ENCODE results near the gene LTBP1. TPM values are rescaled to one million over a fixed set of nuclear protein-coding genes. Genes with fewer than 3 reads are reported as not detected.
A peak's percentile ranks its signal among the peaks of the same experiment; 100 is the strongest.
"Not testable (repeated sequence)": the region's sequence is repeated elsewhere in the genome, so short reads cannot be mapped to it uniquely, and the experiment has no call there.

LTBP1 gene
- total and polyA plus RNA-seq, 2 experiments from 2014 or later, result 35.6 to 68.9 TPM

DNA sequence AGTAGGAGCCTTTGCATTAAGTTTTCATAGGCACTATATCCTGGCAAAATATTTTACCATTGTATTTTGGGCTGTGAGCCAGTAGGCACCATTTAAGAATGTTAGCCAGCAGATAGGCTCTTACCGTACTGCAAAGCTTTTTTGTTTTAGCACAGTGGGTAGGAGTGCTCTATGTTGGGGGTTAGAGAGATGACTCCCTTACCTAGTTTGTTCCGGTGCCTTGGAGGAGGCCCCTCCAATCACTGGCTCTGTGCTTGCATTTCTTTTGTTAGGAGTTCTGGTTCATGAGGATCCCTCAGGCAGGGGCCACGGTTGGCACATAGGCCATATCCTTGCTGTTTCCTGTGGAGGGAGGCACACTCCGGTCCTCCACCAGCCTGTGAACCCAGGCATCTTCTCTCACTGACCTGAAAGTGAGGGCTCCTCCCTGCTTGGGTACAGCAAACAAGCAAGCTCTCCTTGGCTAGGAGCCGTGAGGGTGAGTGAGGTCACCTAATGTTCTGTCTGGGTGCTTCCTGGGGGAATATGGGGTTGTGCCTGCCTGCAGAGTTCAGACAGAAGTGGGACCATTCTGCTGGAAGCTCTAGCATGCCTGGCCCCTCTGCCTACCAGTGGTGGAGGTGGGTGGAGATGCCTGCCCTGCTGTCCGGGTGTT, 29.8 kb downstream of the LTBP1 start:
- Histone ChIP-seq H3K9me2 (replicated peaks; ENCODE audit: insufficient read depth) (no peaks in the 10 kb centered on the region), H3K27ac (no peak overlapping the region), H3K4me1 (ENCODE audit: insufficient read depth) (no peaks in the 10 kb centered on the region), H3K9me3 (ENCODE audit: low read depth) (peaks cover 6% of the 10 kb centered on the region), H3K4me2 (no peak overlapping the region), H4K20me1 (ENCODE audit: insufficient read depth, poor library complexity, severe bottlenecking) (no peaks in the 10 kb centered on the region), H2AFZ (no peak overlapping the region), H3K79me2 (peaks cover 63% of the 10 kb centered on the region), H3K27me3 (no peaks in the 10 kb centered on the region), H3K36me3 (replicated peaks; ENCODE audit: insufficient read depth, low read depth) (no peaks in the 10 kb centered on the region), H3K4me3 (no peak overlapping the region)
- WGBS (ENCODE audit: low lambda C conversion rate, missing lambda C conversion rate), result 95% methylated on average over 6 of the region's 6 CpGs
- TF ChIP-seq, protein P1, sequence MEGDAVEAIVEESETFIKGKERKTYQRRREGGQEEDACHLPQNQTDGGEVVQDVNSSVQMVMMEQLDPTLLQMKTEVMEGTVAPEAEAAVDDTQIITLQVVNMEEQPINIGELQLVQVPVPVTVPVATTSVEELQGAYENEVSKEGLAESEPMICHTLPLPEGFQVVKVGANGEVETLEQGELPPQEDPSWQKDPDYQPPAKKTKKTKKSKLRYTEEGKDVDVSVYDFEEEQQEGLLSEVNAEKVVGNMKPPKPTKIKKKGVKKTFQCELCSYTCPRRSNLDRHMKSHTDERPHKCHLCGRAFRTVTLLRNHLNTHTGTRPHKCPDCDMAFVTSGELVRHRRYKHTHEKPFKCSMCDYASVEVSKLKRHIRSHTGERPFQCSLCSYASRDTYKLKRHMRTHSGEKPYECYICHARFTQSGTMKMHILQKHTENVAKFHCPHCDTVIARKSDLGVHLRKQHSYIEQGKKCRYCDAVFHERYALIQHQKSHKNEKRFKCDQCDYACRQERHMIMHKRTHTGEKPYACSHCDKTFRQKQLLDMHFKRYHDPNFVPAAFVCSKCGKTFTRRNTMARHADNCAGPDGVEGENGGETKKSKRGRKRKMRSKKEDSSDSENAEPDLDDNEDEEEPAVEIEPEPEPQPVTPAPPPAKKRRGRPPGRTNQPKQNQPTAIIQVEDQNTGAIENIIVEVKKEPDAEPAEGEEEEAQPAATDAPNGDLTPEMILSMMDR (IDR thresholded peaks at IDR 0.05; ENCODE audit: poor library complexity), result no peak
- no peak for TF ChIP-seq EZH2phosphoT487 (IDR thresholded peaks at IDR 0.05; ENCODE audit: low read depth, severe bottlenecking, unreplicated experiment)
- TF ChIP-seq EZH2 (IDR thresholded peaks at IDR 0.05; ENCODE audit: borderline replicate concordance), result no peak
- DNase-seq (ENCODE audit: low spot score), result no peak

DNA sequence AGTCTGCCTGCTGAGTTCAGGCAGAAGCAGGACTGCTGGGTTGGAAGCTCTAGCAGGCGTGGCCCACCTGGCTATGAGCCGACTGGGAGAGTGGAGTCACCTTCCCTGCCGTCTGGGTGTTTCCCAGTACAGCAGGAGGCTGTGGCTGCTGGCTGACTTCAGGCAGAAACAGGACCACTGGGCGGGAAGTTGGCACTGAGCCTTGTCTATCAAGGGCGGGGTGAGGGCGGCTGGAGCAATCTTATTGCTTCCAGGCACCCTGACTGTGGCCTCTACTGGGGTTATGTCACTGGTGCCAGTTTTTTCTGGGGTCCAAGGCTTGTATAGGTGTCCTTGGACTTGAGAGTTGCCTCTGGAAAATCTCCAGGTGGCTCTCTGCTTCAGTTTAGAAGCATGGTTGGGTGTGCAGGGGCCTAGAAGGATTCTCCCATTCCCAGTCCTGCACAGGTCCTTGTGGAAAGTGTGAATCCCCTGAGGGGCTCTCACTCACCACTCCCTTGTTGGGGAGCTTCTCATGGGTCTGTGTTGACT, 30.5 kb downstream of the LTBP1 start:
- H3K27me3 ChIP-seq, result no peaks in the 10 kb centered on the region
- no peaks in the 10 kb centered on the region for H3K9me2 ChIP-seq (replicated peaks; ENCODE audit: insufficient read depth)
- H2AFZ ChIP-seq, result no peak overlapping the region
- peak; percentile 42 for DNase-seq (ENCODE audit: low spot score)
- no peak overlapping the region for H3K4me3 ChIP-seq
- no peak overlapping the region for H3K4me2 ChIP-seq
- H3K27ac ChIP-seq, result no peak overlapping the region
- no peaks in the 10 kb centered on the region for H3K36me3 ChIP-seq (replicated peaks; ENCODE audit: insufficient read depth, low read depth)
- no peak for TF ChIP-seq EZH2phosphoT487 (IDR thresholded peaks at IDR 0.05; ENCODE audit: low read depth, severe bottlenecking, unreplicated experiment)
- TF ChIP-seq, protein P1 (IDR thresholded peaks at IDR 0.05; ENCODE audit: poor library complexity), result no peak
- no peak for TF ChIP-seq EZH2 (IDR thresholded peaks at IDR 0.05; ENCODE audit: borderline replicate concordance)
- 71% methylated on average over 6 of the region's 6 CpGs for WGBS (ENCODE audit: low lambda C conversion rate, missing lambda C conversion rate)
- H4K20me1 ChIP-seq (ENCODE audit: insufficient read depth, poor library complexity, severe bottlenecking), result no peaks in the 10 kb centered on the region
- H3K4me1 ChIP-seq (ENCODE audit: insufficient read depth), result no peaks in the 10 kb centered on the region
- peaks cover 6% of the 10 kb centered on the region for H3K9me3 ChIP-seq (ENCODE audit: low read depth)
- peaks cover 57% of the 10 kb centered on the region for H3K79me2 ChIP-seq

DNA sequence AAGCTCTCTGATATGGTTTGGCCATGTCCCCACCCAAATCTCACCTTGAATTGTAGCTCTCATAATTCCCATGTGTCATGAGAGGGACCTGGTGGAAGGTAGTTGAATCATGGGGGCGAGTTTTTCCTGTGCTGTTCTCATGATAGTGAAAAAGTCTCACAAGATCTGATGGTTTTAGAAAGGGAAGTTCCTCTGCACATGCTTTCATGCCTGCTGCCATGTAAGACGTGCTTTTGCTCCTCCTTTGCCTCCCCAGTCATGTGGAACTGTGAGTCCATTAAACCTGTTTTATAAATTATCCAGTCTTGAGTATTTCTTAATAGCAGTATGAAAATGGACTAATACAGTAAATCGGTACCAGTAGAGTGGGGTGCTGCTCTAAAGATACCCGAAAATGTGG, 34.9 kb downstream of the LTBP1 start:
- no peak overlapping the region for H3K4me2 ChIP-seq
- TF ChIP-seq, protein P1 (IDR thresholded peaks at IDR 0.05; ENCODE audit: poor library complexity), result no peak
- TF ChIP-seq EZH2 (IDR thresholded peaks at IDR 0.05; ENCODE audit: borderline replicate concordance) (no peak), EZH2phosphoT487 (IDR thresholded peaks at IDR 0.05; ENCODE audit: low read depth, severe bottlenecking, unreplicated experiment) (no peak)
- H3K9me3 ChIP-seq (ENCODE audit: low read depth), result no peaks in the 10 kb centered on the region
- 84% methylated on average over 4 of the region's 4 CpGs for WGBS (ENCODE audit: low lambda C conversion rate, missing lambda C conversion rate)
- no peaks in the 10 kb centered on the region for H3K4me1 ChIP-seq (ENCODE audit: insufficient read depth)
- H3K27me3 ChIP-seq, result no peaks in the 10 kb centered on the region
- no peaks in the 10 kb centered on the region for H3K9me2 ChIP-seq (replicated peaks; ENCODE audit: insufficient read depth)
- H3K27ac ChIP-seq, result no peak overlapping the region
- H4K20me1 ChIP-seq (ENCODE audit: insufficient read depth, poor library complexity, severe bottlenecking), result no peaks in the 10 kb centered on the region
- no peak overlapping the region for H3K4me3 ChIP-seq
- no peaks in the 10 kb centered on the region for H3K36me3 ChIP-seq (replicated peaks; ENCODE audit: insufficient read depth, low read depth)
- H3K79me2 ChIP-seq, result peaks cover 20% of the 10 kb centered on the region
- no peak for DNase-seq (ENCODE audit: low spot score)
- H2AFZ ChIP-seq, result no peak overlapping the region

DNA sequence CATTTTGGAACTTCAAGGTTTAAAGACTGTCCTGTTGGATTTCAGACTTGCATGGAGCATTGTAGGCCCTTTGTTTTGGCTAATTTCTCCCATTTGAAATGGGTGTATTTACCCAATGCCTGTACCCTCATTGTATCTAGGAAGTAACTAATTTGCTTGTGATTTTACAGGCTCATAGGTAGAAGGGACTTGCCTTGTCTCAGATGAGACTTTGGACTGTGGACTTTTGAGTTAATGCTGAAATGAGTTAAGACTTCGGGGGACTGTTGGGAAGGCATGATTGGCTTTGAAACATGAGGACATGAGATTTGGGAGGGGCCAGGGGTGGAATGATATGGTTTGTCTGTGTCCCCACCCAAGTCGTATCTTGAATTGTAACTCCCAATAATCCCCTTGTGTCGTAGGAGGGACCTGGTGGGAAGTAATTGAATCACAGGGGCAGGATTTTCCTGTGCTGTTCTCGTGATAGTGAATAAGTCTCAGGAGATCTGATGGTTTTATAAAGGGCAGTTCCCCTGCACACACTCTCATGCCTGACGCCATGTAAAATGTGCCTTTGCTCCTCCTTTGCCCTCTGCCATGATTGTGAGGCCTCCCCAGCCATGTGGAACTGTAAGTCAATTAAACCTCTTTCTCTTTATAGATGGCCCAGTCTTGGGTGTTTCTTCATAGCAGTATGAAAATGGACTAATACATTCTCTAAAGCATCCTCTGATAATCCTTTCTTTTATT, 36.6 kb downstream of the LTBP1 start:
- H3K4me3 ChIP-seq; H3K9me3 ChIP-seq (ENCODE audit: low read depth); H4K20me1 ChIP-seq (ENCODE audit: insufficient read depth, poor library complexity, severe bottlenecking); H3K36me3 ChIP-seq (replicated peaks; ENCODE audit: insufficient read depth, low read depth); H3K27me3 ChIP-seq; H3K4me2 ChIP-seq; H3K9me2 ChIP-seq (replicated peaks; ENCODE audit: insufficient read depth); DNase-seq (ENCODE audit: low spot score); H2AFZ ChIP-seq; H3K4me1 ChIP-seq (ENCODE audit: insufficient read depth): not testable (repeated sequence)
- Histone ChIP-seq H3K27ac (peak overlapping the region; percentile 47), H3K79me2 (peaks cover 10% of the 10 kb centered on the region)
- 87% methylated on average over 5 of the region's 5 CpGs for WGBS (ENCODE audit: low lambda C conversion rate, missing lambda C conversion rate)

Measured in hepatocyte (in vitro differentiated cells).